ENCODE results near the gene CCDC102A.
A peak's percentile ranks its signal among the peaks of the same experiment; 100 is the strongest.
"Not testable (repeated sequence)": the region's sequence is repeated elsewhere in the genome, so short reads cannot be mapped to it uniquely, and the experiment has no call there.

CCDC102A gene

GRCh38 chr16:57499941-57500340 lies 36.4 kb downstream of the CCDC102A start:
- DNase-seq (ENCODE audit: low spot score) = not testable (repeated sequence)

- no peak for DNase-seq (ENCODE audit: low spot score)
Measured at GRCh38 chr16:57498031-57498430, 38.3 kb downstream of the CCDC102A start.

GRCh38 chr16:57497121-57497520 lies 39.2 kb downstream of the CCDC102A start:
- DNase-seq (ENCODE audit: low spot score) = no peak

- DNase-seq (ENCODE audit: low spot score) = no peak
Measured at GRCh38 chr16:57493767-57494166, 42.6 kb downstream of the CCDC102A start.

GRCh38 chr16:57489229-57489628 lies 47.1 kb downstream of the CCDC102A start:
- no peak for DNase-seq (ENCODE audit: low spot score)

- no peak for DNase-seq (ENCODE audit: low spot score)
Measured at GRCh38 chr16:57486858-57487834, 49.2 kb downstream of the CCDC102A start.

GRCh38 chr16:57485916-57486857 lies 50.2 kb downstream of the CCDC102A start, which contains the start of gene DOK4:
Gene DOK4 (minus strand): TSS chr16:57486493. CDS start chr16:57479507, 6,986 bp downstream.
- DNase-seq (ENCODE audit: low spot score) = peak; percentile 29

- DNase-seq (ENCODE audit: low spot score) = no peak
Measured at GRCh38 chr16:57485091-57485915, 51.1 kb downstream of the CCDC102A start.

- DNase-seq (ENCODE audit: low spot score) = no peak
Measured at GRCh38 chr16:57484515-57485005, 51.8 kb downstream of the CCDC102A start.

- no peak for DNase-seq (ENCODE audit: low spot score)
Measured at GRCh38 chr16:57483725-57484514, 52.5 kb downstream of the CCDC102A start.

GRCh38 chr16:57482845-57483545 lies 53.4 kb downstream of the CCDC102A start:
- DNase-seq (ENCODE audit: low spot score) = no peak

GRCh38 chr16:57481421-57481820 lies 55.0 kb downstream of the CCDC102A start:
- DNase-seq (ENCODE audit: low spot score) = no peak

GRCh38 chr16:57480754-57481230 lies 55.6 kb downstream of the CCDC102A start:
- DNase-seq (ENCODE audit: low spot score) = no peak

- DNase-seq (ENCODE audit: low spot score) = no peak
Measured at GRCh38 chr16:57479976-57480753, 56.2 kb downstream of the CCDC102A start.

- no peak for DNase-seq (ENCODE audit: low spot score)
Measured at GRCh38 chr16:57479205-57479975, 57.0 kb downstream of the CCDC102A start.

- no peak for DNase-seq (ENCODE audit: low spot score)
Measured at GRCh38 chr16:57478396-57479204, 57.8 kb downstream of the CCDC102A start.

GRCh38 chr16:57477531-57478202 lies 58.7 kb downstream of the CCDC102A start:
- no peak for DNase-seq (ENCODE audit: low spot score)
